GM19351 (cell line): Measurements from ENCODE around the gene PALMD.

Source experiments
- ATAC-seq: cut with Tn5 transposase; IDR thresholded peaks from one replicate; pipeline ENCODE4 v1.9.1; 2021; ENCODE audit warnings: mild to moderate bottlenecking, moderate library complexity; ENCODE audit not compliant: unreplicated experiment

PALMD gene

GRCh38 chr1:99629164-99629563 lies 16.7 kb upstream of the PALMD start:
- ATAC-seq, result no peak

GRCh38 chr1:99634971-99635624 lies 10.8 kb upstream of the PALMD start:
- no peak for ATAC-seq

- no peak for ATAC-seq
These were observed 10.2 kb upstream of the PALMD start for GRCh38 chr1:99635664-99636063.

GRCh38 chr1:99636647-99637175 lies 9.2 kb upstream of the PALMD start:
- ATAC-seq, result no peak

GRCh38 chr1:99638853-99639252 lies 7.1 kb upstream of the PALMD start:
- no peak for ATAC-seq

GRCh38 chr1:99639408-99639807 lies 6.5 kb upstream of the PALMD start:
- ATAC-seq, result no peak

GRCh38 chr1:99639945-99640344 lies 6.0 kb upstream of the PALMD start:
- no peak for ATAC-seq

GRCh38 chr1:99640672-99641071 lies 5.2 kb upstream of the PALMD start:
- ATAC-seq, result no peak

GRCh38 chr1:99641558-99641957 lies 4.4 kb upstream of the PALMD start:
- no peak for ATAC-seq

GRCh38 chr1:99642053-99642452 lies 3.9 kb upstream of the PALMD start:
- ATAC-seq, result no peak

GRCh38 chr1:99643021-99643779 lies 2.7 kb upstream of the PALMD start:
- no peak for ATAC-seq

GRCh38 chr1:99644279-99645004 lies 1.5 kb upstream of the PALMD start:
- ATAC-seq, result no peak

GRCh38 chr1:99645203-99645602 lies 710 bp upstream of the PALMD start:
- no peak for ATAC-seq

GRCh38 chr1:99646868-99647267 lies 955 bp downstream of the PALMD start:
- ATAC-seq, result no peak

- ATAC-seq, result no peak
These were observed 1.6 kb downstream of the PALMD start for GRCh38 chr1:99647490-99647889.

- ATAC-seq, result no peak
These were observed 2.2 kb downstream of the PALMD start for GRCh38 chr1:99648107-99648506.

GRCh38 chr1:99650030-99650429 lies 4.1 kb downstream of the PALMD start:
- ATAC-seq, result no peak

- no peak for ATAC-seq
These were observed 5.0 kb downstream of the PALMD start for GRCh38 chr1:99650773-99651437.

- no peak for ATAC-seq
These were observed 7.0 kb downstream of the PALMD start for GRCh38 chr1:99652881-99653281.

- no peak for ATAC-seq
These were observed 9.5 kb downstream of the PALMD start for GRCh38 chr1:99655376-99655775.

GRCh38 chr1:99656701-99657100 lies 10.8 kb downstream of the PALMD start:
- no peak for ATAC-seq
